Keratinocyte (primary cell): ENCODE data around the gene PCDHGA2.

ENCODE experiments used
- EZH2 ChIP-seq: IDR thresholded peaks from one replicate; pipeline ENCODE4 v1.6.1; 2012; ENCODE audit warnings: inconsistent platforms, mild to moderate bottlenecking, low read length, moderate library complexity
- TF ChIP-seq, protein P1 (sequence below), 3 experiments: IDR thresholded peaks in 1 of 3; conservative IDR thresholded peaks in 1 of 3; optimal IDR thresholded peaks in 1 of 3; 2 replicates in 2 of 3; 3 replicates in 1 of 3; pipeline versions ENCODE3 to v1.5.1; 2011; ENCODE audit warnings: low read length in 3 of 3, mild to moderate bottlenecking in 3 of 3, moderate library complexity in 2 of 3, control low read depth in 1 of 3, inconsistent platforms in 1 of 3; ENCODE audit not compliant: insufficient read depth in 2 of 3; ENCODE audit errors: extremely low read depth in 1 of 3

DNA sequence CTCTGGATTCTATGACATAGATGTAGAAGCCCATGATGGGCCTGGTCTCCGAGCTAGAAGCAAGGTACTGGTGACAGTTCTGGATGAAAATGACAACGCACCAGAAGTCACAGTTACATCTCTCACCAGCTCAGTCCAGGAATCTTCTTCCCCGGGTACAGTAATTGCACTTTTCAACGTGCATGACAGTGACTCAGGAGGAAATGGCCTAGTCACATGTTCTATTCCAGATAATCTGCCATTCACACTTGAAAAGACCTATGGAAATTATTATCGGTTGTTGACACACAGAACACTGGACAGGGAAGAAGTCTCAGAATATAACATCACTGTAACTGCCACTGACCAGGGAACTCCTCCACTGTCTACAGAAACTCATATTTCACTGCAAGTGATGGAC lies 17.6 kb downstream of the PCDHGA2 start:
- no peak for TF ChIP-seq EZH2
- TF ChIP-seq, protein P1, sequence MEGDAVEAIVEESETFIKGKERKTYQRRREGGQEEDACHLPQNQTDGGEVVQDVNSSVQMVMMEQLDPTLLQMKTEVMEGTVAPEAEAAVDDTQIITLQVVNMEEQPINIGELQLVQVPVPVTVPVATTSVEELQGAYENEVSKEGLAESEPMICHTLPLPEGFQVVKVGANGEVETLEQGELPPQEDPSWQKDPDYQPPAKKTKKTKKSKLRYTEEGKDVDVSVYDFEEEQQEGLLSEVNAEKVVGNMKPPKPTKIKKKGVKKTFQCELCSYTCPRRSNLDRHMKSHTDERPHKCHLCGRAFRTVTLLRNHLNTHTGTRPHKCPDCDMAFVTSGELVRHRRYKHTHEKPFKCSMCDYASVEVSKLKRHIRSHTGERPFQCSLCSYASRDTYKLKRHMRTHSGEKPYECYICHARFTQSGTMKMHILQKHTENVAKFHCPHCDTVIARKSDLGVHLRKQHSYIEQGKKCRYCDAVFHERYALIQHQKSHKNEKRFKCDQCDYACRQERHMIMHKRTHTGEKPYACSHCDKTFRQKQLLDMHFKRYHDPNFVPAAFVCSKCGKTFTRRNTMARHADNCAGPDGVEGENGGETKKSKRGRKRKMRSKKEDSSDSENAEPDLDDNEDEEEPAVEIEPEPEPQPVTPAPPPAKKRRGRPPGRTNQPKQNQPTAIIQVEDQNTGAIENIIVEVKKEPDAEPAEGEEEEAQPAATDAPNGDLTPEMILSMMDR (optimal IDR thresholded peaks at IDR 0.05 in 1 of 3, IDR thresholded peaks at IDR 0.05 in 1 of 3, conservative IDR thresholded peaks at IDR 0.05 in 1 of 3; ENCODE audit: extremely low read depth in 1 of 3, insufficient read depth in 2 of 3, low read length in 3 of 3), result no peak
